Stromal cell of bone marrow (primary cell): ENCODE measurements around the gene ACTL8.

ENCODE experiments used
- DNase-seq: peaks from one replicate; pipeline ENCODE4 v3.0.0-alpha.2; 2012; ENCODE audit warnings: low read depth

Gene ACTL8

DNA sequence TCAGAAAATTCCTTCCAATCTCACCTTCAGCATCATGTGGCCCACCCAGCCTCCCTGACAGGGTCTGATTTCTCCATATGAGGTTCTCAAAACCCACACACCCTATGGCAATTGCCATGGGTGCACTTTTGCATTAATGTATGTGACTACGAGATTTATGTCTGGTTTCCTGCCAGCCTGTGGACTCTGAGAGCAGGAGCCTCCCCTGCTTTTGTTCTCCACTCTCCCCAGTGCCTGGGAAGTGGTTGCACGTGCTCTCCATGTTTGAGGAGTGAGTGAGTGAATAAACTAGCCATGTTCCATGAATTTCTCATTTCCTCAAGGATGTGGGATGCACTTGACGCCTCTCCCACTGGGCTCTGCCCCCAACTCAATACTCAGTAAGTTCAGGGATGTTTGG lies 91.2 kb downstream of the ACTL8 start:
- no peak for DNase-seq

DNA sequence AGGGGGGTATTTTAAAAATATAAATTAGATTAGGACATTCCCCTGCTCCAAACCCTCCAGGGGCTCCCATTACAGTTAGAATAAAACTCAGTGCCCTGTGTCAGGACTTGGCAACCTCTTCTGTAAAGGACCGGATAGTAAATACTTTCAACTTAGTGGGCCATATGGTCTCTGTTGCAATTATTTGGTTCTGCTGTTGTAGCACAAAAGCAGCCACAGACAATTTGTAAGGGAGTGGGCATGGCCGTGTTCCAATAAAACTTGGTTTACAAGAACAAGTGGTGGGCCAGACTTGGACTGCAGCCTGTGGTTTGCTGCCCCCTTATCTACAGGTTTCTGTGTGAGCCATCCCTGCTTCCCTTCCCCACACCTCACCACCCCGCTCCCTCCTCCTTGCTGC lies 92.0 kb downstream of the ACTL8 start:
- DNase-seq: no peak

DNA sequence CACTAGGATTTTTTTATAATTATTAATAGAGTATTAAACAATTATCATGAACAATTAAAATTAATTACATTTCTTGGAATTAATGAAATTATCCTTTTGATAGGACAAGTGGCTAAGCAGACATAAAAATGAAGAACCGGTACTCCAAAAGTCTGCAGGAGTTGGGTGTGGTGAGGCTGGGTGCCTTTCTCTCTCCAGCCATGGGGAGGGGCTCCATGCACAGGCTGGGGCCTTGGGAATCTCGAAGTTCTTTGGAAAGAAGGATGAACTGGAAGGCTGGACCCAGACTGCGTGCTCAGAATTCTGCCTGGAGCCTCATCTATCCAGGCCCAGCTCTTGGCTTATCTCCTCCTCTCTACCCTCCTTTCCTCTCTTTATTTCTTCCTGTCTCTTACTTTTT lies 94.1 kb downstream of the ACTL8 start:
- no peak for DNase-seq

DNA sequence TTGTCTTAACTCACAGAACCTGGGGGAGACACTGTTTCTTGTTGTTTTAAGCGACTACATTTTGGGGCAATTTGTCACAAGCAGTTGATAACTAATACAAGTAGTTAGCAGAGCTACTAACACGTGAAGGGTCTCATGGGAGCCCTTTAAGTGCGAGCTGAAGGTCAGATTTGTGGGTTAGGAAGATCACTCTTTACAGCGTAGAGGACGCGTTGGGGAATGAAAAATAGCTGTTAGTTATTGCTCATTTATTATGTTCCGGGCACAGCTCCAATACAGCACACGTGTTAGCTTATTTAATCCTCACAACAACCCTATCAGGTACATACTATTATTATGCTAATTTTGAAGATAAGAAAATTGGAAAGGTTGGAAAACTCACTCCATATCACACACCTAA lies 95.9 kb downstream of the ACTL8 start:
- no peak for DNase-seq

DNA sequence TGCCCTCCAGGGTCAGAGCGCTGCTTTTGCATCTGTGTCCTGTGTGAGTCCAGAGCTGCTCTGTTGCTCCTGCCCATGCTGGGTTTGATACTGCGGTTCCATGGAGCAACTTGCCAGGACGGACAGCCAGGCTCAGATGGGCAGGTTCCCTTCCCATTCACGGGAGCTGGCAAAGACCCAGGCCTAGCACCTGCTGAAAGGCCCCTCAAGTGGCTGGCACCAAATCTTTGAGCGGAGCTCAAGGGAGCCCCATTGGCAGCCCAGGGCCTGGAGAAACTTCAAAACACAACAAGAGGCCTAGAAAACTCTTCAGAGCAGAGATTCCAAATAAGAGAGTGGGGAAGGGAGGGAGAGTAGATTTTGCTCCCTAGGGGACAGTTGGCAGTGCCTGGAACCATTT lies 97.2 kb downstream of the ACTL8 start:
- DNase-seq: no peak

DNA sequence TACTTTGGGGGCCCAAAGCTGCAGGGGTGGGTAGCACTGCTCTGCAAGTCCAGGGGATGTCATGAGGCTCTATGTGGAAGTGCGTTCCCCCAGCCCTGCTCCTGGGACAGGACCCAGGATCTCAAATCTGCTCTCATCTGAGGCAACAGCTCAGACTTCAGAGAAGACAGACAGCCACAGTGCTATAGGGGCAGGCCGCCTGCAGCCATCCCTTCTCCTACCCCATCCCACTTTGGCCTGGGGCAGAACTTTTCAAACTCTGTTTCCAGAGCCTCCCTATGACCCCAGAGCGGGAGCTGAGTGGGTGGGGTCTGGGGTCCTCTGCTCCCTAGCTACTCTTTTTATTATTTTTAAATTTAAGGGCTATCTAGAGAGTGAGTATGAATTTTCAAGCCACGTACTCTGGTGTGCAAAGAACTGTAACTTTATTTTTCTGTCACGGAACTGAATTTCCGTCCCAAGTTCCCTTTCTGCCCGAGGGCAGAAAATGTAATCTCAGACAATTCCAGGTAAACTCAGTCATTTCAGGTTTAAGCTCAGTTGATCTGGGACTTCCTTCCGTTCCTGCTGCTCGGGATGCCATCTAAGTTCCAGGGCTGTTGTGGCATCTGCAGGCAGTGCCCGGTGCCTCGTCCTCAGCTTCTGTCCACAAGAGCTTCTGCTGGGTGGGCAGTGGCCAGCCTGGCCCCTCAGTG lies 98.3 kb downstream of the ACTL8 start:
- DNase-seq: no peak

DNA sequence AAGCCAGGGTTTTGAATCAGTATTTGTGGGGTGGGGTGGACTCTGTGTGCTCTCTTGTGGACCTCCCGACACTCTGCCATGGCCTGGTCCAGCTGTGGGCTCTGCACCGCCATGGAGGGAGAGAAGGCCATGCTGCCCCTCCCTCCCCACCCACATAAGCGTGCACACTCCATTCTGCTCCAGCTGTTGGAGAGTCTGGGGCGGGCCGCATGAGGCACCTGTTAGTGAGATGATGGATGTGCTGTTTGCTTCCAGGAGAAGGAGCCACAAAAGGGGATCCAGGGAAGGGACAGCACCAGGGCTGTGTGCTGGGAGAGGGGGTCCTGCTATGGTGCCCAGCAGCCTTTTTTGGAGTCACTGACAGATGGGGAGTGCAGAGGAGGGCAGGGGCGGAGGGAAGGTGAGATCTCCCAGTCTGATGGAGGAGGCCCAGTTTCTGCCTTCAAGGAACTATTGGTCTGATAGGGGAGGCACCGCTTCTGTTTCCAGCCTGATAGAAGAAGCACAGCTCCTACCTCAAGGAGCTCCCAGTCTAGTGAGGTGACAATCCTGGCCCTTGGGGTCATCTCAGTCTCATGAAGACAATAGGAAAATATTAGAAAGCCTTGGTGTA lies 101.5 kb downstream of the ACTL8 start:
- no peak for DNase-seq

DNA sequence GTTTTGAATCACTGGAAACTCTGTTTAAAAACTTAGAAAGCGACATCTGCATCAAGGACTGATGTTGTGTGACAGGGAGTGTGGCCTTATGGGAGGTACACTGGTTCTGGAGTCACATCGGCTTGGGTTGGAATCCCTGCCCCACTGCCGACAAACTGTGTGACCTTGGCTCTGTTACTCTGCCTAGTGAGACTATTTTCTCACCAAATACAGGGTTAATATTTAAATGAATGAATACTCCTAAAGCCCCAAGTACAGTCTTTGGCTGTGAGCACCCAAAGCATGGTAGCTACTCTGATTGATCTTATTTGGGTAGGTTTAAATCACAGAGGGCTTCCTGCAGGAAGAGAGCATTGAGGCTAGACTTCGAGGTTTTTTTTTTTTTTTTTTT lies 102.0 kb downstream of the ACTL8 start:
- no peak for DNase-seq

DNA sequence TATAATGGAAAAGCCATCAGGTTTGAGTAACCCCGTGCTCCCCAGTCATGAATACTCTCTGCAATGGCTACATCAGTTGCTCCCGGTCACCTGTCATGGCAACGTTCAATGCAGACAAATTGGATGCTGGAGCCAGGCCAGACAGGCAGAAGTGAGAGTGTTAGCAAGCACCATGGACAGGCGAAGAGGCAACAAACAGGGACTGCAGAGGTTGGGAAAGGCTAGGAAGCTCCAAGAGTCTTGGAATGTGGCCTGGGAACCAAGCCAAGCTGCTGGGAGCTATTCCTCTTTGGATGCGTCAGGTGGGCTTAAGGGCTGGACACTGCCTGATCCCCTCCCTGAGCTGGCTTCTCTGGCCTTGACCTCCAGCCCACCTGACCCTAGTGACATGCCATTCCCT lies 102.9 kb downstream of the ACTL8 start:
- DNase-seq: no peak

DNA sequence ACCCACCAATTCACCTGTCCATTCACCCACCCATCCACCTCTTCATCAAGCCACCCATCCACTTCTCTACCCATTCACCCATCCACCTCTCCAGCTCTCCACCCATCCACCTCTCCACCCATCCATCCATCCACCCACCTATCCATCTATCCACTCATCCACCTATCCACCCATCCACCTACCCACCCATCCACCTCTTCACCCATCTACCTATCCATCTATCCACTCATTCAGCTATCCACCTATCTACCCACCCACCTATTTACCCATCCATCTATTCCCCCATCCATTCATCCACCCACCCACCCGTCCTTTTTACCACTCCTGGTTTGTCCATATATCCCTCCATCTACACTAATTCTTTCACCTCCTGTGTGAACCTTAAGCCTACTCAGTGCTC lies 105.7 kb downstream of the ACTL8 start:
- no peak for DNase-seq

DNA sequence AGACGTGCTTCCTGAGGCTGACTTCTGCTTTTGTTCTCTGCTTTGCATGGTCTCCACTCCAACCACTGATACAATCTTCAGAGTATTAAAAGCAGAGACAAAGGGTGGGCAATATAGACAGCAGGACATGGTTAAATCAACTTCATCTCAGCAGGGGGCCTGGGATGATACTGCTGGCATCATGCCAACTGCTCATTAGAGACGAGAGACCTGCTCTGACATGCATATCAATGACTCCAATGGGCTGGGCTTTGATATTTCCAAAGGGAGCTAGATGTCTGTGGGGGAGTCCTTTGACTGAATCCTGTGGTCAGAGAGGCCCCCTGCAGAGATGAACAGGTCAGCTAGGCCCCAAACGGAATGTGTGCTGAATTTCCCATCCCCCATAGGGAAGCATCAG lies 106.6 kb downstream of the ACTL8 start:
- no peak for DNase-seq

DNA sequence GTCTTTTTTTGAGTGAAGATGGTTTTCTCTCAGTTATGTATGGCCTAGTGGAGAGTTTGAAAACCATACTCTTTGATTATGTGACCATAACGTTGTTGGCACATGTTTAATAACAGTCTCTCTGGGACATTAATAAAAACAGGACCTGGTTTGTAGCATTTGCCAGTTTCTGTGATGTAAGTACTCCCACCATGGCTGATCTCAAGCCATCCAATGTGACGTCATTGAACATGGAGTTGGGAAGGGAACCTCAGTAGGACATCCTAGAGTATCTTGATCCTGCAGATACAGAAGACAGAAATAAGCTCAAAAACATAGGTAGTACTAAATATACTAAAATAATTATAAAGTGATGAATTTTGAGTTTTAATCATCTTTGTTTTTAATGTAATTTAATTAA lies 107.0 kb downstream of the ACTL8 start:
- no peak for DNase-seq

DNA sequence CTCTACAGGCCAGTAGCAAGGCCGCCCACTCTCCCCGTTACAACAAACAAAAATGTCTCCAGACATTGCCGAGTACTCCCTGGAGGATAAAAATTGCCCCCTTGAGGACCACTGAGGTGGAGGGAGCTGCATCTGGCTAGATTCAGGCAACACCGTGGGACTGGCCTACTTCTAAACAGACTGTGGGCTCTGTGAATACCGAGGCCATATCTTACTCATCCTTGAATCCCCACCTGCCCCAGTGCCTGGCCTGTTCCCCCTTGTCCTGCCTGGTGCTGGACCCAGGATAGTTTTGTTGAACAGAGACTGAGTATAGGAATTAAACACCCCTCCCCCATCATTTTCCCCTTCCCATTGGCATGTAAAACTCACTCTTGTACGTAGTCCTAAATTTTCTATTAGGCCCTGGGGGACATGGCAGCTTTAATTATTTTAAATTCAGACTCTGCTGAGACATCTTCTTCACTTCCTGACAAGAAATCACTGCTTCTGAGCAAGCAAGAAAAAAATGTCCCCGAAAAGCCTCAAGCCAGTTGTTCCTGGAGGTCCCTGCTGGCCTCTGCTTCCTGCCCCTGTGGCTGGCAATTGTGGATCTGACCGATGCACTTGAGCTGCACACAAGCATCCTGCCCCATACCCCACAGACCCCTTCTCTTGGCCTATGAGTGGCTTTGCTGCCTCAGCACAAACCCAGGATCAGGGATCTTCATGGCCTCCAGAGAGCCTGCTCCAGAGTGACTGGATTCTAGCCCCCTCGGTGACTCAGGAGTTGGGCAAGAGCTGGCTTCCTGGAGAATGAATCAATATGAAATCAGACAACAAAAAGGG lies 111.0 kb downstream of the ACTL8 start:
- DNase-seq: peak; percentile 92

DNA sequence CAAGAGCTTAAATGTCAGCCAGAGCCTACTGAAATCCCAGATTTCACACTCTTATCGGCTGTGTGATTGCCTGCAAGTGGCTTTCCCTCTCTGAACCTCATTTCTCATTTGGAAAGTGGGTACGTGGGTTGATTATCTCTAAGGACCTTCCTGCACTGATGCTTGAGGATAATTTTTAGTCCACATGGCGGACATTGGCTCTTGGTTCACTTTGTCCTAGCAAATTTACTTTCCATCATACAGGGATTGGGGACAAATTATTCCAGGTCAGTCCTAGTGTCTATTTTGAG lies 111.6 kb downstream of the ACTL8 start:
- DNase-seq: no peak

DNA sequence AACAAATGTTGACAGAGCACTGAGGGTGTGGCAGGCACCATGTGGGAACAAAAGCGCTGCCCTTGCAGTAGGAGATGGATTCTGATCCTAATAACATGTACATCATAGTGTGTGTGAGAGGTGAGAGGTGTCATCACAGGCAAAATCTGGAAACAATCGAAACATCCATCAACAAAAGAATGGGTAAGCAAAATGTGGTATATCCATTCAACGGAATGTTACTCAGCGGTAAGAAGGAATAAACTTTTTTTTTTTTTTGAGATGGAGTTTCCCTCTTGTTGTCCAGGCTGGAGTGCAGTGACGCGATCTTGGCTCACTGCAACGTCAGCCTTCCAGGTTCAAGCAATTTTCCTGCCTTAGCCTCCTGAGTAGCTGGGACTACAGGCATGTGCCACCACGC lies 112.3 kb downstream of the ACTL8 start:
- DNase-seq: no peak

DNA sequence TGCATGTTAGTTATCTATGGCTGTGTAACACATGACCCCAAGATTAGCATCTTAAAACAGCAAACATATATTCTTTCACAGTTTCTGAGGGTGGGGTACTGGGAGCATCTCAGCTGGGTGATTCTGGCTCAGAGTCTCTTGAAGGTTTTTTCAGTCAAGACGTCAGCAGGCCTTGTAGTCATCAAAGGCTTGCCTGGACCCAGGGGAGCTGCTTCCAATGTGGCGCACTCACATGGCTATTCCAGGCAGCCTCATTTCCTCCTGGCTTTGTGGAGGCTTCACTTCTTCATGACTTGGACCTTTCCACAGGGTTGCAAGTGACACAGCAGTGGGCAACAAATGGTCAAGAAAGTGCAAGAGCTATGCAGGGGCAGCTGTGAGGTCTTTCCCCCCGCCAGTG lies 114.7 kb downstream of the ACTL8 start:
- DNase-seq: peak; percentile 79

DNA sequence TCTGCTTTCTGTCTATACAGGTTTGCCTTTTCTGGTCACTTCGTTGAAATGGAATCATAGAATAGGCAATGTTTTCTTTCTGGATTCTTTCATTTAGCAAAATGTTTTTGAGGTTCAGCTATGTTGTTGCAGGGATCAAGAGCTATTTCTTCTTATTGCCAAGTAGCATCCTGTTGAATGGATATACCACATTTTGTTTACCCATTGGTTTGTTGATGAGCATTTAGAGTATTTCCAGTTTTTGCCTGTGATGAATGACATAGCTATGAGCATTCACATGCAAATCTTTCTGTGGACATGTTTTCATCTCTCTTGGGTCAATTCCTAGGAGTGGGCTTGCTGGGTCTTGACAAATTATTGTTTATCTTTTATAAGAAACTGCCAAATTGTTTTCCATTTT lies 115.5 kb downstream of the ACTL8 start:
- no peak for DNase-seq

DNA sequence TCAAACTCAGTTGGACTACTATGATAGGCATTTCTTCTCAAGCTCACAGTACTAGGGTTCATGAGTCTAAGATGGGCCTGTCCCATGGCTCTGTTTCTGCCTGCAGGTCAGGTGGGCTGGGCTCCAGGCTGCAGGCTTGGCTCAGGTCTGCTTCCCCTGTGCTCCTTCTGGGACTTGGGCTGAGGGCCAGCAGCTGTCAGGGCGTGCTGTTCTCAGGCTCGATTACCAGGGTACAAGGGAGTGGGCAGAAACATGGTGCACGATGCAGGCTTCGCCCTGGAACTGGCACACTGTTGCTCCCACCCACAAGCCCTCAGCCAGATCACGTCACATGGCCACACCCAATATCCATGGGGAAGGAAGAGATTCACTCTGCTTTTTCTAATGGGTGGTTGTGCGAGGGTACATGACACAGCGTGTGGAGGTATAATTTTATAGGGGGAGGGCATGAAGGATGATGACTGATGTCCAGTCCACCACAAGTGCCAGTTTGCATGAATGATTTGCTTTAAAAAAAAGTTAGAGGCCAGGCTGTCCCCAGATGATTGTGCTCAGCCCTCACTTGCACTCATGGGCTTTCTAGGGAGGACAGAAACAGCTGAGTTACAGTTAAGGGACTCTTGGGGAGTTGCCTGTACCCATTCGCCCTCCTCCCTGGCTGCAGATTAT lies 118.0 kb downstream of the ACTL8 start:
- DNase-seq: no peak

DNA sequence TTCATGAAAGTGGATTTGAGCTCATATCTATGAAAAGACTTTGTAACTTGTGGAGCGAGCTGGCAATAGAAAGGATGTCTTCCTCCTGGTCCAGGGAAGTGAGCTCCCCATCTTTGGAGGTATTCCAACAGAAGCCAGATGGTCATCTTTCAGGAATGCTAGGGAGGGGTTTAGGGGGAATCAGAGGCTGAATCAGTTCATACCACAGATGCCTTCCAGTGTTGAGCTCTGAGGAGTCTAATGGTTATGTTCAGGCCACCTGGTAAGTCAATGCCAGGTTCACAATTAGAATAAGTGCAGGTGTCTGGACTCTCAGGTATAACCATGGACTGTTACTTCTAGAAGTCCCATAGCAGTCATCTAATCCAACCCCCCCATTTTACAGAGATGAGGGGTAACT lies 119.1 kb downstream of the ACTL8 start:
- peak; percentile 62 for DNase-seq

DNA sequence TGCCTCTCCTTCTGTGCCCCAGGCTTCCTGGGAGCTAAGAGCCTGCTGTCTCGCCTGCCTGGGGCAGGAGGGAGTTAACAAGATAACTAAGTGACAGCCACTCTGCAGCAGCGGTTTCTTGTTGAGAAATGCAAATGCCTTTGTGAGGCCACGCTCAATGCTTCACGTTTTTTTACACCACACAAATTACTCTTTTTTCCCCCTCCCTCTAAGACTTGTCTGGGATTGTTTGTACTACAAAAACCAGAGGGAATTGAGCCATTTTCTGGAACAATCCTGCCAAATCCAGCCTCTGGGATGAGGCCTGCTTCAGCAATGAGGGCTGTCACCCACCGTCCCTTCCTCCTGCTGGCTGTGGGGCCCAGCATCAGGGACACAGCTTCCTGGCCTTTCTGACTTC lies 119.6 kb downstream of the ACTL8 start:
- peak; percentile 77 for DNase-seq

DNA sequence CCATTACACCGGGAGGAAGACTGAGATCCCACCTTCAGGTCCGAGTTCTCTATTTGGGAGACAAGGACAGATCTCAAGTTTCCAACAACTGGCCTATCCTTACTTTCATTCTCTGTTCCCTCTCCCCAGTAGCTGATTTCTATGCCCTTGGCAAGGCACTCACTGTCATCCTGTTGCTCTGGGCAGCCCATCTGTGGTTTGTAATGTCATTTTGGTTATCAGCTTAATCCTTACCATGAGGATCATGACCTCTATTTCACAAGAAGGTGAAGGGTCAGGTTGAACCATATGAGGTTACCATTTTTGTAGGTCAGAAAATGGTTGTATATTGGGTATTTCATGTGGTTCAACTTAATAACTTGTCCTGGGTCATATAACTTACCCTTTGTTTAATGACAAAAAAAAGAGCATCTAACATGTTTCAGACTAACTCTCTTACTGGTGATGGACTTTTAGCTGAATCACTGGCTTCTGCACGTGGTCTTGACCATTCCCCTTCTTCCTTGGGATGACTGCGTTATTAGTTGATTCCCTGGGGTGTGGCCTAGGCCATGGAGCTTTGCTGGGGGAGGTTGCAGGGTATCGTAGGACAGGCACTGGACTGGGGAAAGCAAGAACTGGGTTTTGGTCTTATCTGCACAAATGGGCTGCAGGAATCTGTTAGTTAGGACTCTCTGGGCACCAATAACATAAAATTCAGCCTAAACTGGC lies 120.2 kb downstream of the ACTL8 start:
- peak; percentile 78 for DNase-seq

DNA sequence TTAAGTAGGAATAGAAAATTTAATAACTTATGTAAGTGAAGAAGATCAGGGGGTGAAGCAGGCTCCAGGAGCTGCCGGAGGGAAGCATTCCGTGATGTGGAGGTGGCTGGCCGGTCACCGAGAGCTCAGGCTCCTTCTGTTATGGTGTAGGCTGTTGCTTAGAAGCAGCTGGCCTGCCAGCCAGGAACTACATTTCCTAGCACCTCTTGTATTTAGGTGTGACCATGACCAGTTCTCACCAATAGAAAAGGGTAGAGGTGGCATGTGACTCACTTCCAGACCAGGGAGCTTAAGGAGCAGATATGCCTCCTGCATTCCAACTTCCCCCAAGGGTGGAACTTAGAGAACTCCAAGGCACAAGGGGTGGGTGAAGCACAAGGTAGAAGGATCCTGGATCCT lies 120.7 kb downstream of the ACTL8 start:
- DNase-seq: no peak
